A549 (cell line): ENCODE data around the gene SNX20. TPM values are rescaled to one million over a fixed set of nuclear protein-coding genes. Genes with fewer than 3 reads are reported as not detected.

Experiments
- ATAC-seq, 2 experiments: fragments of 200-7000 bp in 1 of 2; fragments of >200 bp in 1 of 2; cut with Nextera tagmentation in 1 of 2; cut with Tn5 transposase in 1 of 2; 3 replicates each; pipeline versions ENCODE4 v1.8.0 to v1.9.1; 2018 to 2020; ENCODE audit warnings: mild to moderate bottlenecking in 1 of 2, moderate library complexity in 1 of 2
- CTCF ChIA-PET: fragments of 300-600 bp; sonication (Branson Sonifier 250); formaldehyde crosslinking; extraction: SDS; loops from one replicate; lab custom pipeline; 2021; ENCODE audit warnings: antibody characterized with exemption, inconsistent platforms; lab: Yijun Ruan, JAX
- POLR2A ChIA-PET: fragments of 350-600 bp; formaldehyde crosslinking; extraction: SDS; loops from one replicate; lab custom pipeline; 2021; ENCODE audit warnings: antibody characterized with exemption, inconsistent platforms; lab: Yijun Ruan, JAX
- DNase-seq, 2 experiments: peaks; one replicate each; pipeline versions ENCODE4 v3.0.0 to v3.0.0-alpha.2; 2011 to 2016; ENCODE audit warnings: low read depth in 1 of 2, low spot score in 1 of 2
- FAIRE-seq: peaks from 2 replicates; lab custom pipeline; 2011; peaks lifted over from hg19 to GRCh38; lab: Jason Lieb, UNC
- H3K27ac ChIP-seq, 2 experiments: fragments of >200 bp; sonication (Bioruptor Twin); formaldehyde crosslinking; 3 replicates each; pipeline ENCODE4 v1.5.1; 2016 to 2017
- H3K4me1 ChIP-seq: fragments of >200 bp; sonication (Bioruptor Twin); formaldehyde crosslinking; 3 replicates; pipeline ENCODE4 v1.6.1; 2016
- H3K4me2 ChIP-seq: fragments of >200 bp; sonication (Bioruptor Twin); formaldehyde crosslinking; 3 replicates; pipeline ENCODE4 v1.6.1; 2016
- H3K4me3 ChIP-seq: fragments of >200 bp; sonication (Bioruptor Twin); formaldehyde crosslinking; 3 replicates; pipeline ENCODE4 v1.5.1; 2016
- H3K9me3 ChIP-seq: fragments of >200 bp; sonication (Bioruptor Twin); formaldehyde crosslinking; 3 replicates; pipeline ENCODE4 v1.6.1; 2016
- BHLHE40 ChIP-seq: IDR thresholded peaks from 2 replicates; pipeline ENCODE4 v1.6.1; 2012; ENCODE audit warnings: low read depth, low read length, inconsistent platforms
- CBX8 ChIP-seq: fragments of 200-600 bp; sonication (generic); IDR thresholded peaks from 2 replicates; pipeline ENCODE4 v1.6.1; 2016
- CHD2 ChIP-seq: fragments of 150-350 bp; IDR thresholded peaks from 2 replicates; pipeline ENCODE4 v1.6.1; 2014; ENCODE audit warnings: low read length; ENCODE audit not compliant: partially characterized antibody
- EHMT2 ChIP-seq: fragments of 200-600 bp; sonication (generic); IDR thresholded peaks from 2 replicates; pipeline ENCODE4 v1.6.1; 2016; ENCODE audit warnings: antibody characterized with exemption, low read depth, mild to moderate bottlenecking, moderate library complexity
- ESRRA ChIP-seq: fragments of 150-350 bp; IDR thresholded peaks from 2 replicates; pipeline ENCODE4 v1.6.1; 2014; ENCODE audit warnings: mild to moderate bottlenecking, low read length, borderline replicate concordance
- FOSL2 ChIP-seq, 2 experiments: fragments of 450-650 bp in 1 of 2; fragments of >200 bp in 1 of 2; sonication (Bioruptor Twin) in 1 of 2; formaldehyde crosslinking; IDR thresholded peaks; 2 replicates each; pipeline versions ENCODE4 v1.5.0 to v1.6.1; 2016 to 2020; ENCODE audit warnings: mild to moderate bottlenecking in 1 of 2, moderate library complexity in 1 of 2
- GATA3 ChIP-seq: IDR thresholded peaks from 2 replicates; pipeline ENCODE4 v1.6.1; 2012; ENCODE audit warnings: borderline replicate concordance
- HES2 ChIP-seq: fragments of >200 bp; sonication (Bioruptor Twin); formaldehyde crosslinking; IDR thresholded peaks from 2 replicates; pipeline ENCODE4 v1.6.1; 2016
- HEYL ChIP-seq: fragments of 250-450 bp; sonication (Bioruptor Pico); IDR thresholded peaks from 2 replicates; pipeline ENCODE4 v1.8.0; 2021; ENCODE audit warnings: mild to moderate bottlenecking, moderate library complexity
- HOXA7 ChIP-seq: fragments of 250-450 bp; sonication (Bioruptor Pico); IDR thresholded peaks from 2 replicates; pipeline ENCODE4 v1.5.0; 2020; ENCODE audit warnings: mild to moderate bottlenecking, moderate library complexity
- JUNB ChIP-seq: fragments of >200 bp; sonication (Bioruptor Twin); formaldehyde crosslinking; IDR thresholded peaks from 2 replicates; pipeline ENCODE4 v1.6.1; 2016
- KDM1A ChIP-seq: fragments of 200-600 bp; sonication (generic); IDR thresholded peaks from 2 replicates; pipeline ENCODE4 v1.6.1; 2016; ENCODE audit warnings: low read depth, mild to moderate bottlenecking
- MAX ChIP-seq: IDR thresholded peaks from 2 replicates; pipeline ENCODE4 v1.6.1; 2012
- MAZ ChIP-seq: fragments of 150-350 bp; IDR thresholded peaks from 2 replicates; pipeline ENCODE4 v1.6.1; 2014; ENCODE audit warnings: antibody characterized with exemption, low read depth, low read length, borderline replicate concordance
- MYC ChIP-seq: IDR thresholded peaks from 2 replicates; pipeline ENCODE4 v1.6.1; 2012; ENCODE audit warnings: mild to moderate bottlenecking, inconsistent platforms, low read length, improper control_type of control experiment, borderline replicate concordance
- NFE2L2 ChIP-seq: fragments of 150-350 bp; conservative IDR thresholded peaks from 2 replicates; pipeline ENCODE4 v1.6.1; 2014; ENCODE audit warnings: low read length
- PHF8 ChIP-seq: fragments of 200-600 bp; sonication (generic); IDR thresholded peaks from 2 replicates; pipeline ENCODE4 v1.6.1; 2016; ENCODE audit warnings: low read depth, mild to moderate bottlenecking, antibody characterized with exemption, moderate library complexity, borderline replicate concordance
- RAD21 ChIP-seq, 2 experiments: fragments of >200 bp in 1 of 2; sonication (Bioruptor Twin) in 1 of 2; formaldehyde crosslinking in 1 of 2; IDR thresholded peaks in 1 of 2; conservative IDR thresholded peaks in 1 of 2; 2 replicates in 1 of 2; 3 replicates in 1 of 2; pipeline ENCODE4 v1.6.1; 2012 to 2018; ENCODE audit warnings: inconsistent platforms in 1 of 2
- RFX5 ChIP-seq: fragments of 450-650 bp; IDR thresholded peaks from 2 replicates; pipeline ENCODE4 v1.7.1; 2014; ENCODE audit warnings: antibody characterized with exemption, mild to moderate bottlenecking, moderate library complexity
- RNF2 ChIP-seq: fragments of 200-600 bp; sonication (generic); IDR thresholded peaks from 2 replicates; pipeline ENCODE4 v1.6.1; 2016; ENCODE audit warnings: low read depth, mild to moderate bottlenecking, antibody characterized with exemption, moderate library complexity, borderline replicate concordance
- WGBS: methylation state at CpG from one replicate; pipeline ENCODE4 v1.1.6; 2017; ENCODE audit errors: missing lambda C conversion rate; 5-methylcytosine and 5-hydroxymethylcytosine counted together
- polyA plus RNA-seq, 4 experiments: library from polyadenylated mRNA; depleted of rRNA in 3 of 4; stranded (reverse); fragments of >200 nt; fragmentation: RNase III in 1 of 4; extraction: RNeasy Plus Mini Kit Qiagen cat#74134 plus additional on column Dnase treatment in 1 of 4; gene quantifications; 2 replicates in 3 of 4; 3 replicates in 1 of 4; pipeline ENCODE4 v1.2.3, GENCODE V29; 2011 to 2017
- TF ChIP-seq, protein P1 (sequence below): fragments of 250-450 bp; sonication (Bioruptor Pico); IDR thresholded peaks from 2 replicates; pipeline ENCODE4 v1.5.0; 2021; ENCODE audit warnings: mild to moderate bottlenecking, moderate library complexity, borderline replicate concordance
- TF ChIP-seq, protein P2 (sequence below): fragments of 150-350 bp; IDR thresholded peaks from 2 replicates; pipeline ENCODE4 v1.6.1; 2014; ENCODE audit warnings: low read depth, mild to moderate bottlenecking, low read length

Gene SNX20
- polyA plus RNA-seq, 2 of the 4 experiments (the other 2 are of a cell fraction), result not detected

GRCh38 chr16:50629334-50629733 is 51.8 kb downstream of the SNX20 start:
- H3K9me3 ChIP-seq, result no peaks in the 10 kb centered on the region
- no peak overlapping the region for H3K27ac ChIP-seq
- POLR2A ChIA-PET, result no interaction called here
- DNase-seq, result no peak
- WGBS, result 41% methylated on average over 4 of the region's 4 CpGs
- no peak overlapping the region for H3K4me2 ChIP-seq
- ATAC-seq, result no peak
- CTCF ChIA-PET, result interaction anchor here (1.1 kb wide), 1 partner anchor 36 kb away, joined by 5 read pairs; no protein-coding TSS in a partner anchor
- no peak overlapping the region for H3K4me3 ChIP-seq
- no peak for FAIRE-seq
- TF ChIP-seq GATA3 (no peak), MAZ (no peak), CHD2 (no peak), RNF2 (no peak), HOXA7 (no peak), RAD21 (conservative IDR thresholded peaks at IDR 0.05 in 1 of 2, IDR thresholded peaks at IDR 0.05 in 1 of 2) (no peak), FOSL2 (IDR thresholded peaks at IDR 0.05) (no peak), FOSL2 (CRISPR knock-in tag; IDR thresholded peaks at IDR 0.05) (no peak), HEYL (CRISPR knock-in tag) (no peak)
- TF ChIP-seq, protein P1, sequence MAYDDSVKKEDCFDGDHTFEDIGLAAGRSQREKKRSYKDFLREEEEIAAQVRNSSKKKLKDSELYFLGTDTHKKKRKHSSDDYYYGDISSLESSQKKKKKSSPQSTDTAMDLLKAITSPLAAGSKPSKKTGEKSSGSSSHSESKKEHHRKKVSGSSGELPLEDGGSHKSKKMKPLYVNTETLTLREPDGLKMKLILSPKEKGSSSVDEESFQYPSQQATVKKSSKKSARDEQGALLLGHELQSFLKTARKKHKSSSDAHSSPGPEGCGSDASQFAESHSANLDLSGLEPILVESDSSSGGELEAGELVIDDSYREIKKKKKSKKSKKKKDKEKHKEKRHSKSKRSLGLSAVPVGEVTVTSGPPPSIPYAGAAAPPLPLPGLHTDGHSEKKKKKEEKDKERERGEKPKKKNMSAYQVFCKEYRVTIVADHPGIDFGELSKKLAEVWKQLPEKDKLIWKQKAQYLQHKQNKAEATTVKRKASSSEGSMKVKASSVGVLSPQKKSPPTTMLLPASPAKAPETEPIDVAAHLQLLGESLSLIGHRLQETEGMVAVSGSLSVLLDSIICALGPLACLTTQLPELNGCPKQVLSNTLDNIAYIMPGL (CRISPR knock-in tag), result no peak
- TF ChIP-seq, all 56 proteins: peak for 0
- H3K4me1 ChIP-seq, result no peaks in the 10 kb centered on the region

DNA sequence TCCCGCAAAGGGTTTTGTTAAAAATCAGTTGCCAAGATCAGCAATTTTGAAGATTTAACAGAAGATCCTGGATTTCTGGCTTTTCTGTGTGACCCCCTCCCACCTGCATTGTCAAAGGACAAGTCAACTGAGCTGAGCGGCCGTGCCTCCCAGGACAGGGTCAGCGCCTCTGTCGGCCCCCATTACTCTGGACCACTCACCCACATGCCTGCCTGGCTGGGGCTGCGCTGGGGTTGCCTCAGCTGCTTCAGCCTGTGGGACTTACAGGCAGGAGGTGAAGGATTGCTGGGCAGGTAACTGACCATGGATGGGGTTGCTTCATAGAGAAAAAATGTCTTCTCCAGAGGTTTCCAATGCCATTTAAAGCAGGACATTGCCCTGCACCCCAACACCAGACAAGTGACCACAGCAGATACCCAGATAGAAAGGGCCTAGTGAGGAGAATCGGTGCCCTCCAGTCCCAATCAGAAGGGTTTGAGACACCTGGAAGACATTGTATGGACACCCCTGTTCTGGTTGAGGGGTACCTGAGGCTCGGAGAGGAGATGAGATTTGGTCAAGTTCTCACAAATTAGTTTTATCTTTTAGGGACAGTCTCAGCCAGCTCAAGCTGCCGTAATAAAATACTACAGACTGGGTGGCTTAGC is 52.8 kb downstream of the SNX20 start:
- no peak for DNase-seq
- 89% methylated on average over 9 of the region's 9 CpGs for WGBS
- H3K27ac ChIP-seq, result no peak overlapping the region
- ChIA-PET CTCF (interaction anchor here (1.1 kb wide), 1 partner anchor 37 kb away, joined by 5 read pairs; no protein-coding TSS in a partner anchor), POLR2A (no interaction called here)
- no peaks in the 10 kb centered on the region for H3K4me1 ChIP-seq
- no peak for ATAC-seq
- TF ChIP-seq MYC, result no peak
- no peaks in the 10 kb centered on the region for H3K9me3 ChIP-seq
- no peak overlapping the region for H3K4me3 ChIP-seq
- H3K4me2 ChIP-seq, result no peak overlapping the region
- no peak for FAIRE-seq

- ATAC-seq, result peak in 1 of 2 experiments; percentile 63; a peak in 3 of 6 replicates
- TF ChIP-seq, protein P2, sequence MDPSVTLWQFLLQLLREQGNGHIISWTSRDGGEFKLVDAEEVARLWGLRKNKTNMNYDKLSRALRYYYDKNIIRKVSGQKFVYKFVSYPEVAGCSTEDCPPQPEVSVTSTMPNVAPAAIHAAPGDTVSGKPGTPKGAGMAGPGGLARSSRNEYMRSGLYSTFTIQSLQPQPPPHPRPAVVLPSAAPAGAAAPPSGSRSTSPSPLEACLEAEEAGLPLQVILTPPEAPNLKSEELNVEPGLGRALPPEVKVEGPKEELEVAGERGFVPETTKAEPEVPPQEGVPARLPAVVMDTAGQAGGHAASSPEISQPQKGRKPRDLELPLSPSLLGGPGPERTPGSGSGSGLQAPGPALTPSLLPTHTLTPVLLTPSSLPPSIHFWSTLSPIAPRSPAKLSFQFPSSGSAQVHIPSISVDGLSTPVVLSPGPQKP, result no peak
- TF ChIP-seq ESRRA, result no peak
- TF ChIP-seq RFX5, result no peak
- Histone ChIP-seq H3K4me1 (no peaks in the 10 kb centered on the region), H3K27ac (no peak overlapping the region), H3K4me2 (no peak overlapping the region), H3K9me3 (no peaks in the 10 kb centered on the region), H3K4me3 (no peak overlapping the region)
- no peak for DNase-seq
- WGBS, result 24% methylated on average over 10 of the region's 10 CpGs
- POLR2A ChIA-PET, result no interaction called here
- FAIRE-seq, result no peak
- CTCF ChIA-PET, result interaction anchor here (1.2 kb wide), 1 partner anchor 38 kb away, joined by 4 read pairs; no protein-coding TSS in a partner anchor
Measured at GRCh38 chr16:50627419-50627818, 53.7 kb downstream of the SNX20 start.

DNA sequence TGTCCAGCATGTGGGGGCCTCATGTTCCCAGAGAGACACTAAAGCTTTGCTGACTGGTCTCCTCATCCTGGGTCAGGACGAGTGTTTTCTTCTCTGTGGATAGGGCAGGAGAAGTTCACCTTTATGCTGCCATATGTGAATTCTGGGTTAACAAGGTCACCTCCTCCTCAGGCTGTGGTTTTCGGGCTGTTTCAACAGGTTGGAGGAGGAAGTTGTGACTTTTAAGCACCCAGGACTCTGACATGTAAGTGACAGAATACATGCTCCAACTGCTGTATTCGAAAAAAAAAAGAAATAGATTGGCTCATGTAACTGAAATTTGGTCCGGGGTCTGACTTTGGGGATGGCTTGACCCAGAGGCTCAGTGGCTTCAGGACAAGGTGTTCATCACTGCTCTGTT is 54.2 kb downstream of the SNX20 start:
- H3K4me2 ChIP-seq, result no peak overlapping the region
- no peak overlapping the region for H3K27ac ChIP-seq
- no peak for ATAC-seq
- H3K9me3 ChIP-seq, result no peaks in the 10 kb centered on the region
- no peak for DNase-seq
- ChIA-PET CTCF (interaction anchor here (1.2 kb wide), 1 partner anchor 39 kb away, joined by 4 read pairs; no protein-coding TSS in a partner anchor), POLR2A (no interaction called here)
- H3K4me3 ChIP-seq, result no peak overlapping the region
- WGBS, result 21% methylated on average over 4 of the region's 4 CpGs
- no peak for FAIRE-seq
- no peaks in the 10 kb centered on the region for H3K4me1 ChIP-seq
- TF ChIP-seq EHMT2, result no peak
- no peak for TF ChIP-seq BHLHE40
- TF ChIP-seq, protein P2, result no peak
- TF ChIP-seq CBX8, result no peak
- TF ChIP-seq KDM1A, result no peak
- no peak for TF ChIP-seq CHD2
- TF ChIP-seq NFE2L2, result no peak
- TF ChIP-seq MAX, result no peak
- TF ChIP-seq HES2, result no peak
- no peak for TF ChIP-seq JUNB
- TF ChIP-seq PHF8, result no peak
